GM19035 (cell line): Measurements from ENCODE around the gene PHLDA2.

Experiments used
- ATAC-seq: cut with Tn5 transposase; IDR thresholded peaks from one replicate; pipeline ENCODE4 v1.9.1; 2021; ENCODE audit not compliant: unreplicated experiment

PHLDA2 gene, protein sequence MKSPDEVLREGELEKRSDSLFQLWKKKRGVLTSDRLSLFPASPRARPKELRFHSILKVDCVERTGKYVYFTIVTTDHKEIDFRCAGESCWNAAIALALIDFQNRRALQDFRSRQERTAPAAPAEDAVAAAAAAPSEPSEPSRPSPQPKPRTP

DNA sequence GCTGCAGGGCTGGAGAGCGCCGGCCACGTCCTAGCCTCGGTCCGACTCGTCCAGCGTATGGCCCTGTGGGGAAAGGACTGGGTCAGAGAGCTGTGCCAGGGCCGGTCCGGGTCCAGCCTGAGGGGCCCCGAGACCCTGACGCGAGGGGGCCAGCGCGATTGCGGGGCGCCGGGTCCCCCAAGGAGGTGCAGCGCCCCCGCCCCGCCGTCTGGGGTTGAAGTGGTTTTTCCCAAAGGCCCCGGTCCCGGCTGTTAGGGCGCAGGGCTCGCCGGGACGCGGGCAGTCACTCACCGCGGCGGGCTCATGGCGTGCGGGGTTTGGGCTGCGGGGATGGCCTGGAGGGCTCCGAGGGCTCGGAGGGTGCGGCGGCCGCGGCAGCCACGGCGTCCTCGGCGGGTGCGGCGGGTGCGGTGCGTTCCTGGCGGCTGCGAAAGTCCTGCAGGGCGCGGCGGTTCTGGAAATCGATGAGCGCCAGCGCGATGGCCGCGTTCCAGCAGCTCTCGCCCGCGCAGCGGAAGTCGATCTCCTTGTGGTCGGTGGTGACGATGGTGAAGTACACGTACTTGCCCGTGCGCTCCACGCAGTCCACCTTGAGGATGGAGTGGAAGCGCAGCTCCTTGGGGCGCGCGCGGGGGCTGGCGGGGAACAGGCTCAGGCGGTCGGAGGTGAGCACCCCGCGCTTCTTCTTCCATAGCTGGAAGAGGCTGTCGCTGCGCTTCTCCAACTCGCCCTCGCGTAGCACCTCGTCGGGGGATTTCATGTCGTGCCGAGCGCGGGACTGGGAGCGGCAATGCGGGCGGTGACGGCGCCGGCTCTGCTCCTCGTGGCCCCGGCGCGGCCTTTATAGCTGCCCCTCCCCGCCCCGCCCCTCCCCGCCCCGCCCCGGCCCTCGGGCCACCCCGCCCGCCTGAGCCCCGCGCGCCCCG lies at the start of gene PHLDA2:
TSS of gene PHLDA2 (minus strand) at position 816 of the 926 bp plus-strand sequence. CDS start at position 760, 56 bp downstream.
- no peak for ATAC-seq

DNA sequence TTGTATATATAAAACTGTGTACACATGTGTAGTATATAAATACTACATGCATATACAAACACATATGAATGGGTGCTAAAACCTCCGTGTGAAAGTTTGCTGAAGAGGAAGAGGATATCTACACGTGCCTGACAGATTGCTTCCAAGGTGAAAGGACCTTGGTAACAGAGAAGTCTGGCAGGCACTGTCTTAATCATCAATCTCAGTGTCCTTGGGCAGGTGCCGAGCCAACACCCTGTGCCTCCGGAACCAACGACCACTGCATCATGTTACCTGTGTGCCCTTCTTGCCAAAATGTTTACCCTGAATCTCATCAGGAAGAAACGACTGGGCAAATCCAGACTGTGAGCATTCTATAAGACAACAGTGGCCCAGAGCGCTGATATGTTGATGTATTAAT lies 47.9 kb upstream of the PHLDA2 start:
- ATAC-seq: no peak

DNA sequence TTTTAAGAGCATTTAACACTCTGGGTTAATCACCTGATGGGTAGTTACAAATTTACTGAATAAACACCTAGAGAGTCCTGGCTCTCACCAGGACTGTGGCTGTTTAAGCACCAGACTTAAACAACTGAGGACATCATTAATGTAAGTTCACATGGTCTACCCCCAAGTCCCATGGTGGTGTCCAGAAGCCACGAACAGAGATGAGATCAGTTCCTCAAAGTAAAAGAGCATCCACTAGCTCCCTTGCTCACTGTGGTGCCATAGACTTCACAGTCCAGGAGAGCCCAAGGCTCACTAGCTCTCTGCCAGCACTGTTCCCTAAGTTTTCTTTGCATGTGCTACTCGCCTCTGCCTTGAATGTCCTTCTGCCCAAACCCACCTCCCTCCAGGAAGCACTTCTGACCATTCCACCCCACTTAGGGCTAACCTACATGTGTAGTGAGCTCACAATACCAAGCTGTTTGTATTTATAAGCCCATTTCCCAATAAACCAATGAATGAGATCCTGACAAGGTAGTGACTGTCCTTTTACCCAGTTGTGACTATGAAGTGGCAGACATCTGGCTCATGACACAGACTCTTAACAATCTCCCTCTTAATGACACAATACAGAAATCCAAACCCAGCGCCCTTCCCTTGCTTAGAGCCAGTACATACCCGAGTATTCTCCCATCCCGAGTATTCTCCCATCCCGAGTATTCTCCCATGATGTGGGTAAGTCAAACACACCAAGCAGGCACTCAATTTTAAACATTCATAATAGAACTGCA lies 47.3 kb upstream of the PHLDA2 start:
- no peak for ATAC-seq

DNA sequence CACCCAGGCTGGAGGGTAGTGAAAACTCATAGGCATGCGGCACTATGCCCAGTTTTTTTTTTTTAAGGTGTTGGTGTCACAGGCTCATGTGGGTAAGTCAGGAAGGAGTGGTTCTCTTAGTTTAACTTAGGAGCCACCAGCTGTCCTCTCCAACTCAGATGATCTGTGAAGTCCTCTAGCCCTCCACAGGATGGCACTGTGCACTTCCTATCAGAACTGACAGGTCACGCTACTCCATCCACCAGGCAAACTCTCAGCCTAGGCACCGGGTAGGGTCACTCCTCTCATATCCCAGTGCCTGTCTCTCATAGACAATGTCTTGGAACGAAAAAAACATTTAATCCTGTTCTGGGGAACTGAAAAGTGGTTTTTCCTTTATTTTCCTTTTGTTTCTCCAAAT lies 46.4 kb upstream of the PHLDA2 start:
- ATAC-seq: no peak

DNA sequence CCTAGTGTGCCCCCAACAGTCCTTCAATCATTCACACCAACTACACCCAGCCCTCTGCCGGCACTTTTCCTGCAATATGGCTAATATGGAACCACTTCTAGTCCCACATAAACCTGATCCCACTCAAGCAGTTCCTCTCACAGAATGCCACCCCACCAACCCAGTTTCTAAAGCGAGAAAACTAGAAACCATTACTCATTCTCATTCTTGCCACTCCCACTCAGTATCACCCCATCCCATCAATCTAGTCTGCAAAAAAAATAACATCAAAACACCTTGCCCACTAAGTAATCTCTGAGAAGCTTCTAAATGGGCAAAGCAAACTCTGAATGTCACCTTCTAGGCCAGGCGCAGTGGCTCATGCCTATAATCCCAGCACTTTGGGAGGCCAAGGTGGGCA lies 45.1 kb upstream of the PHLDA2 start:
- ATAC-seq: no peak

DNA sequence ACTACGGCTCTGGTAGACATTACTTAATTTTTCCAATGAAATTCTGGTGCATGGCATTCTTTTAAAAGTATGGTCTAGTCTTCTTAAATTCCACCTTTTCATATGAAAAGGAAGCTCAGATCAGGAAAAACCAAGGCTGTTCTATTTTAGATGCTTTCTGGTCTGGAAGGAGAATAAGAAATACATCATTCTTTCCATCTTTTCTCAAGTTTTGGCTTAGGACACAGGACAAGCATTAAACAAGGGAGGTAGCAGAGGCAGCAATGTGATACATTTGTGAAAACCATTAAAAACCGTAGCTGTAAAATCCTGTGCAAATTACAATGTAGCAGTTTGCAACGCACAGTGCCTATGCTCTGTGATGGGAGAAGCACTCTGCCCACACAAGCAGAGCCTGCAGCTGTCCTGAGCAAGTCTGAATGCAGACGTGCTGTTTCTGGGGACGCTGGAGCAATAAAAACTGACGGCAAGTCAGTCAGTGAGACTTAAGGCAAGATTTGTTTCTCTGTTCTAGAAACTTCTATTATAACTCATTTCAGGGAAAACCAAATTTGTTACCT lies 39.2 kb upstream of the PHLDA2 start:
- ATAC-seq: no peak

DNA sequence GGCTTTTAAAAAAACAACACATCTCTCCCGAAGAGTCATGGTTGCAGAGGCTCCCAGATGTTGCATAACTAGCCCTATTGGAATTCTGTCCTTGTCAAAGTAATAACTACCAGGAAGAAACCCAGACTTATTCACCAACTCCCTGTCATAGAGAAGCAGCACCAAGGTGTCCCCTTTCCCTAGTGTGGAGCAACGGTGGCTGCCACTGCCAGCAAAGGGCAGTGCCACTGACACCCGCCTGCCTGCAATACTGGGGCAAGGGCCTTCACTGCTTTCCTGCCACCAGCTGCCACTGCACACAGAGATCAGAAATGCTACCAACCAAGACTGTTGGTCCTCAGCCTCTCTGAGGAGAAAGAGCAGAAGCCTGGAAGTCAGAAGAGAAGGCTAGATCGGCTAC lies 35.6 kb upstream of the PHLDA2 start:
- no peak for ATAC-seq

DNA sequence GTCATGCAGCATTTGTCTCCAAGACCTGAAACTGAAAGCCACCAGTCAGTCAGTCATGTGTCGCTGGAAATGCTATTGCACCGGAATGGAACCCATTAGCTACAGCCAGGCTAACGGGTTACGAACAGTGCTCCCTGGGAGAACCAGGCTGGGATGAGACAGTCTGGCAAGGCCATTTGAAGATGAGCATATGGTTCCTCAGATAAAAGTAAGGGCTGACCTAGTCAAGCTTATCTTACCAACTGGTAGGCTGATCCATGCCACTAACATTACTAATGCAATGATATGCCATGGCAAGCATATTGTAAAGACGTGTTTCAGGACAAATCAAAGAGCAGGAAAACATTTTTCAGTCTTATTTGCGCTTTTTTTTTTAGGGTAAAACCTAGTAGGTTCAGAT lies 34.5 kb upstream of the PHLDA2 start:
- no peak for ATAC-seq

DNA sequence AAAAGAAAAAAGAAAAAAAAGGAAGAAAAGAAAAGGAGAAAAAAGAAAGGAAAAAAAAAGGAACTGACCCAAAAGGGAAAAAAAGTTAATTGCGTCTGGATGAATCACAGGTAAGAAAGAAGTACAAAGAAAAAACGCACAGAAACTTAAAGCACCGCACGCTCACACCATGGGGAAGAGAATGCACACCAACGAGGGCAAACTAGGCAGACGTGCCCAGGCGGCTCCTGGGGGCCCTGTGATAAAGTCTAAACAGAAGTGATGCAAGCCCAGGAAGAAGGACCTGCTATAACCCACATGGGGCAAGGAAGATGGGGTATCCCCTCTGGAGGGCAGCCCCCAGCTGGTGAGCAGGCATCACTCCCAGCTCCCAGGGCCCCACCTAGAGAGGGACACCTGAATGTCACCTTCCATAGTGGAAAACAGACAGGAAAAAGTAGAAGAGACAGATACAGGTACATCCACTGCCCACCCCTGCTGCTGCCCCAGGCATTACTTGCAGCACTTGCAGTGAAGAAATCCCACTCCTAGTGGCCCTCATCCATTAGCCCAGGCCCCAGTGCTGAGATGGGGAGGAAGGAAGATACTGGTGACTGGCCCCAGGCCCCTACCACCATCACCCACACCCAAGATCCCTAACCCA lies 34.0 kb upstream of the PHLDA2 start:
- no peak for ATAC-seq

DNA sequence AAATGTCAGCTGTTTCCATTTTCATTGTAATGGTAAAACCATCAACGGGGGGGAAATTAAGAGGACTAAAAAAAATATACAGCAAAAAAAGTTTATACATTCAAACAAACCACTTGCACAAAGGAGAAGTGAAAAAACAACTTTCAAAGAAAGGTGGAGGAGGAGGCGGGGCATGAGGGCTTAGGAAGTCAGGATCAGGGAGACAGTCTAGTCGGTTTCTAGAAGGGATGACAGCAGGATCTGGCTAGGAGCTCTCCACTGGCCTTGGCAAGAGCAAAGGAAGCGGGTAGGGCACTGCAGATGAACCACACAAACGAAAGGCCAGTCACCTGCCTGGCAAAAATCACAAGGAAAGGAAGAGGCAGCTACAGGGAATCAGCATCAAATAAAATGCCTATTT lies 31.9 kb upstream of the PHLDA2 start:
- no peak for ATAC-seq

DNA sequence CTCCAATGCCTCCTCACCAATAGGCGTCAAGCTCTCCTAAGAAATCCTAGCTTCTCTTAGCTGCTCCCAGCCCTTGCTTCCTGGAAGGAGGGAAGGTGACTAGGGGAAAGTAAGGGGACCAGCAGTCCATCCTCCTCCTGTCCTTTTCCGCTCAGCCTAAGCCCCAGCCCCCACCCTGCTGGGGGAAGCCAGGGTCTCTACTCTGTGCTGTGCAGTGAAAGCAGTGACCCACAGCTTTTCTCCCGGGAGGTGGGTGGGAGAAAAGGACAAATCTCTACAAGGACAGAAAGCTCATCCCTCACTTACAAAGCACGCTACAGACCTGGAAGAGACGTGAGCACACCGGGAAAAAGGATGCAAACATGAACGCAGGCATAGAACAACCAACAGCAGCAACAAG lies 30.9 kb upstream of the PHLDA2 start:
- no peak for ATAC-seq

DNA sequence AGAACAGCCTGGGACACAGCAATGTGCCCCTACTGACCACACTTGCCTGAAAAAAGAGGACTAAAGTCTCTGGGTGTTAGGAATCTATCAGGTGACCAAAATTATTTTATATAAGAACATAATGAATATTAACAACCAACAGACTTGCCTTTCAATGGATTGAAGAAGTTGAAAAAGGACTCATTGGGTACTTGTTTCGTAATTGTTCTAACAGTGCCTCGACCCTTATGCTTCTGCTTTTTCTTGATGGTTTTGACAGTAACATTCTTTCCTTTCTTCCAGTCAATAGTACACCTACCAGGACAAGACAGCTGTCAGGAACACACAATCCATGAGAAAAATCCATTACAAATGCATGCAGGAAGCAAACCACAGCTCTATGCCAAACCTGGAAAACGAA lies 29.0 kb upstream of the PHLDA2 start:
- ATAC-seq: no peak

DNA sequence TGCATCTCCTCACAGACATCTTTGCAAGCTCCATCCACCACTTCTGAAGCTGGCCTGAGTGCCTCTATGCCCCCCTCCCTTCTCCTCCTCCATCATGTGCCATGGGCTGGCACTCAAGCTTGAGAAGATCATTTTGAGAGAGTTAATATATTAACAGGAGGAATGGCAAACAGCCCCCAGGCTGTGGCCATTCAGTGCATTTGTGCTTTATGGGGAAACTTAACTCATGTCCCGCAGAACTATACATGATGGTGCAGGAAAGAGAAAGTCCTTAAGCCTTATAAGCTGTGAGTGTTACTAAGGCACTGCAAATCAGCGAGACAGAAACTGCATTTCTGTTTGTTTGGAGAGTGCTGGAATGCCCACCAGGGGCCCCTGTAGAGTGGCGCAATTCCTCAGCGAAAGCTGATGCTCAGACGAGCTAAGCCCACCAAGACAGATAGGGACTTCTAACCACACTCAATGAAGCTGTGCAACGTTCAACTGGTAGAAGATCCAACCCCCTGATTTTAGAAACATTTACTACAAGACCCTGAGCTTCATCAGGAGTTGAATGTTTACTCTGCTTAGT lies 26.8 kb upstream of the PHLDA2 start:
- no peak for ATAC-seq

DNA sequence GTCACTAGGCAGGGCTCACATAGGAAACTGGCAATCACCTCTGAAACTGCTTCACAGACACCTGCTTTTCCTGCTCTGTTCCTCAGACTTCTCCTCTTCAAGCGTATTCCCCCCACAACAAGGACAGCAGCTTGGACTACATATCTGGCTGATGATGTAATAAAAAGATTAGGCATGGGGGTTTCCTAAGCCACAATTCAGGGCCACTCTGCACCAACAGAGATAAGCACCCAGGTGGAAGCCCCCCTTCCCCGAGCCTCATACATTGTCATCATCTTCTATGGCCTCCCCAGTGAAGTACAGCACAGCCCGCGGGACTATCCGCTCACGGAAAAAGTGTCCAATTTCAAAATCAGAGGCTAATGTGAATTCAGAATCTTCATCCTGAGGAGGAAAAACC lies 25.0 kb upstream of the PHLDA2 start:
- no peak for ATAC-seq

DNA sequence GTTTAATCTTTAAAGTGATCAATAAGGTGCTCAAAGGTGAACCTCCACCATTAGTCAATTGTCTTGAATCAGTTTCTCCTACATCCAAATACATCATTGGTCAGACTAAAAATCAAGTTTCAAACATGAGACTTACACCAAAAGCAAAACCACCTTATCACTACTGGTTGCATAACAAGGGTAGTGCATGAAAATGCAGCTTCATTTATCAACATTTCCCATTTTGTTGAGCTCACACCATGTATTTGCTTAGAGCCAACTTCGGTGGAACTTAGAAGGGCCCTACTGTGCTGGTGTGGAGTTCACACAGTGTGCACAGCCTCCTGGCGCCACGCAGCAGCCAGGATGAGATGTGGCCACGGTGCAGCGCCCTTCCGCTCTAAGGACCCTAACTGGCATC lies 23.1 kb upstream of the PHLDA2 start:
- no peak for ATAC-seq

DNA sequence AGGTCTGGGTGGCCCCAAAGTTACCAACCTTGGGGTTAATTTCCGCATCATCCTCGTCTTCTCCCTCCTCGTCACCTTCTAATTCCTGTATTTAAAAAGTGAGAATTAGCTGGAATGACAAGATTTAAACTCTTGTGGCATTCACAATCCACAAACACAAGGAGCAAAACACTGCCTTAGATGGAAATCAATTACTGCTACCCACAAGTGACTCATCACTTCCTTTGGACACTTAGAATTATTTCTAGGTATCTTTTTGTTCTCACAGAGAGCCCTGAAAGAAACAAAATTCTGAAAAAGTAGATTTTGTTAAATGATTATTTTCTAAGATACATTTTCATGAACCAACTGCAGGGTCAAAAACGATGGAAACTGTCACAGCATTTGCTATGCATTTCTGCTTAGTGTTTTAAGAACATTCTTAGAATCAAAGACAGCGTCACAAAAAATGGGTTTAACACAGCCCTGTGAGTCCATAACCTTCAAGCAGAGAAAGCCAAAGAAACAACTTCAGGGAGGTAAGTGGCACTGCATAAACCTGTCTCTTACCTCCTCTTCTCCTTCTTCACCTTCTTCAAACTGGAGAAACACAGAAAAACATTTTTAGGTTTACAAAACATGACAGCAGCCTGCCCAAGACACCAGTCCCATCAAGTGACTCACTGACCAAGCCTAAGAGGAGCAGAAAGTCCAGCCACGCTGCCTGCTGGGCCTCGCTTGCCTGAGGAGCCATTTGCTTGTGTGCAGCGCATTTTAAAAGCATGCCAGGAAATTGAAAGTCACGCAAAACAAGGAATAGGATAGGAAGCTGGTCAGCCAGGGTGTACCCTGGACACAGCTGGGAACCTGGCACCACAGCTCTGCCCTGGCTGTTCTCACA lies 22.3 kb upstream of the PHLDA2 start:
- no peak for ATAC-seq

DNA sequence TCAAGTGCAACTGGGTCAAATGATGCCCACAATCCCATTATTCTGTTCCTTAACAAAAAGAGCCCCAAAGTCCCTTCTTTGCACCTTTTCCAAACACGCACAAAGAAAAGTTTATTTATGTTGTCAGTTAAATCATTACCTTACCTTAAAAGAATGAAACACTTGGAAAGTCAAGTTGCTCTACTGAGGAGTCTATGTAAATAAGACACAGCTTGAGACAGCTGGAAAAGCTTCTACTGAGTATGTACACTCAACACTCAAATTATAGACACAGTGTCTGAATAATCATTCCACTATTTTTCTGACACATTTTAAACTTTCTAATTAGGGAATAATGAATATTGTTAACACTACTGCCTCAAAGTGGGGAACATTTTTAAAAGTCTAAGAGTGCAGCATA lies 21.6 kb upstream of the PHLDA2 start:
- ATAC-seq: no peak

DNA sequence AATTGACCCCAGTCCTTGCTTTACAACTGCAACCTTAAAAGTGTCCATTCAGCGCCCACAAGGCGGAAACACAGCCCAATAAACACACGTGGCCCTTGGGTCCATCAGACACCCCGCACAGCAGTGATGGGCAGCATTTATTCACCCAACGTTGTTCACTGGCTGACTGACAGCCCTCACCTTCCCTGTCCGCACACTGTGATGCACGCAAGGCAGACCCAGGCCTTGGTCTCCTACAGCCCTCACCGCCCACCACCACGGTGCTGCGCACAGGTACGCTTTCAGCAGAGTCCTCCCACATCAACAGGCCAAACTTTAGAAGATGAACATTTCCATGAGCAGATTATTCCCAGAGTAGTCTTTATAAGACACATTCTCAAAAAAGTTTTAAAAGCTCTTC lies 20.7 kb upstream of the PHLDA2 start:
- ATAC-seq: no peak

DNA sequence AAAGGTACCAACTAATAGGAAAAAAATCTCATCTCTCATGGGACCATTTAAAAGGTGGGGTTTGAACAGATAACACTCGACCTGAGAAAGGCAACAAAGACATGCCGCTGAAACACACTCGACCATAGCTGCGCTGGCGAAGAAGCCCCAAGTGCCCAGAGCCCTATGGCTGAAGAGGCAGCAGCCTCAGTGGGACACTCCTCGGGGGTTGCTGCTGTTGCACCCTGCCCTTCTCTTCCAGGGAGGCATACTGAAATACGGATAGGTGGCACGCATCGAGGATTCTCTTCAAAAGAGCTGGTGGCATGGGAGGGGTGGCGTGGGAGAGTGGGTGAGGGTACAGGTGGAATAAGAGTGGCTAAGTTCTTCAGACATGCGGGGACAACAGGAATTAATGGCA lies 18.5 kb upstream of the PHLDA2 start:
- ATAC-seq: no peak

DNA sequence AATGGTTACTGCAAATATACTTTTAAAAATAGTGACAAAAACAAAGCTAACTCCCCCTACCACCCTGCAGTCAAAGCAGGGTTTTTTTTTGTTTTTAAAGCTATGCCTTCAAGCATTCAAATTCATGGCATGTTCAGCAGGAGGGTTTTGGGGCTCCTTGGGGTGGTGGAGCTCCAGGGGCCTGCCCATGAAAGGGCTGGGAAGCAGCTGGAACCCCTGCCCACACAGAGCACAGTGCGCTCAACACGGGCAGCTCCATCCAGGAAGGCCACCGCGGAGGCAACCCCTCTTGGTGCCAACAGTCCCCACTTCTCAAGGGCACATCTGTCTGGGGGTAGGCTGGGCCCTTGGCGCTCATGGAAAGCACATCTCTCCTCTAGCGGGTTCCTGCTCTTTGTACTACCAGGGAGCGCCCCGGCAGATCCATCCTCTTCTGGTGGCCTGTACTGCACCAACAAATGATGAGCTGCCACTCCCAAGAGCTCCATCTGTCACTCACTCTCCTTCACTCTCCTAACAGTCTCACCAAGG lies 16.6 kb upstream of the PHLDA2 start:
- no peak for ATAC-seq
